Panc1 (cell line): ENCODE data around the gene HOXA13. TPM values are rescaled to one million over a fixed set of nuclear protein-coding genes. Genes with fewer than 3 reads are reported as not detected.

Experiments
- ATAC-seq: fragments of 200-7000 bp; cut with Tn5 transposase; 2 replicates; pipeline ENCODE4 v1.9.1; 2020; ENCODE audit warnings: mild to moderate bottlenecking, moderate library complexity
- BruUV-seq: library from RNA; stranded (reverse); fragments of 400-500 nt; replicated peaks from 2 replicates; lab custom pipeline; 2021; lab: Mats Ljungman, UMichigan
- CTCF ChIA-PET: fragments of 300-600 bp; sonication (Branson Sonifier 250); formaldehyde crosslinking; loops from one replicate; lab custom pipeline; 2022; ENCODE audit warnings: antibody characterized with exemption; lab: Charles Lee
- POLR2A ChIA-PET: fragments of 300-600 bp; sonication (Branson Sonifier 250); formaldehyde crosslinking; loops from one replicate; lab custom pipeline; 2022; ENCODE audit warnings: antibody characterized with exemption; lab: Charles Lee
- DNase-seq: peaks from one replicate; pipeline ENCODE4 v3.0.0-alpha.2; 2010; ENCODE audit warnings: low read depth, low spot score
- H3K27ac ChIP-seq: 2 replicates; pipeline ENCODE4 v1.5.1; 2011; ENCODE audit warnings: mild to moderate bottlenecking, low read length, inconsistent platforms
- H3K27me3 ChIP-seq: fragments of 200-500 bp; sonication (Bioruptor generic); 2 replicates; pipeline ENCODE4 v1.6.0; 2014; ENCODE audit warnings: low read length, inconsistent platforms; ENCODE audit not compliant: control insufficient read depth, insufficient read depth
- H3K36me3 ChIP-seq: fragments of 200-500 bp; sonication (Bioruptor generic); 2 replicates; pipeline ENCODE4 v1.5.1; 2014; ENCODE audit warnings: inconsistent platforms, mild to moderate bottlenecking, low read length, moderate library complexity; ENCODE audit not compliant: control insufficient read depth, insufficient read depth
- H3K4me1 ChIP-seq: 2 replicates; pipeline ENCODE4 v1.5.1; 2011; ENCODE audit warnings: inconsistent platforms, mild to moderate bottlenecking, low read length, moderate library complexity; ENCODE audit not compliant: control insufficient read depth, insufficient read depth
- H3K4me3 ChIP-seq, 2 experiments: 2 replicates each; pipeline ENCODE4 v1.5.1; 2011 to 2012; ENCODE audit warnings: low read depth in 2 of 2, low read length in 2 of 2, mild to moderate bottlenecking in 2 of 2, inconsistent platforms in 1 of 2, moderate library complexity in 1 of 2
- H3K9me3 ChIP-seq: fragments of 200-500 bp; sonication (Bioruptor generic); 2 replicates; pipeline ENCODE4 v1.5.1; 2014; ENCODE audit warnings: low read depth, mild to moderate bottlenecking, inconsistent platforms, low read length, moderate library complexity; ENCODE audit not compliant: control insufficient read depth, insufficient read depth
- CTCF ChIP-seq: fragments of 450-650 bp; IDR thresholded peaks from 2 replicates; pipeline ENCODE4 v1.5.1; 2017; ENCODE audit warnings: mild to moderate bottlenecking
- POLR2AphosphoS5 ChIP-seq: IDR thresholded peaks from 2 replicates; pipeline ENCODE4 v1.6.1; 2012; ENCODE audit warnings: mild to moderate bottlenecking, low read depth, low read length, moderate library complexity
- REST ChIP-seq, 2 experiments: IDR thresholded peaks; 2 replicates each; pipeline ENCODE4 v1.6.1; 2011 to 2012; ENCODE audit warnings: low read depth in 2 of 2, control low read depth in 1 of 2, low read length in 1 of 2, mild to moderate bottlenecking in 1 of 2, moderate library complexity in 1 of 2; ENCODE audit not compliant: insufficient read depth in 1 of 2
- SIN3A ChIP-seq: IDR thresholded peaks from 2 replicates; pipeline ENCODE4 v1.6.1; 2012; ENCODE audit warnings: low read depth, mild to moderate bottlenecking, low read length, moderate library complexity, borderline replicate concordance; ENCODE audit not compliant: insufficient read depth
- TCF7L2 ChIP-seq: IDR thresholded peaks from 2 replicates; pipeline ENCODE4 v1.6.1; 2011; ENCODE audit warnings: mild to moderate bottlenecking, low read depth, low read length, inconsistent platforms
- in situ Hi-C: cut with HindIII; loops from 2 replicates; pipeline ENCODE4 v1.10.0; 2016; ENCODE audit warnings: low sequenced_read_pairs, low pct_unique_long_range_greater_than_20kb
- intact Hi-C: fragments of 100-400 bp; cut with micrococcal nuclease; formaldehyde crosslinking; loops from one replicate; pipeline ENCODE4 v1.10.0; 2022; ENCODE audit not compliant: unreplicated experiment
- total RNA-seq: library from RNA; stranded (reverse); gene quantifications from one replicate; pipeline ENCODE4 v1.2.1, GENCODE V29; 2021; ENCODE audit not compliant: unreplicated experiment

Gene HOXA13
- total RNA-seq, 1 experiment from 2014 or later: 1.2 TPM

GRCh38 chr7:27166531-27167505, 33.1 kb downstream of the HOXA13 start:
- ATAC-seq (no peak), DNase-seq (no peak)
- H3K9me3 ChIP-seq: no peaks in the 10 kb centered on the region
- no peaks in the 10 kb centered on the region; the same call in 1 of the 2 replicates for H3K36me3 ChIP-seq
- BruUV-seq: no TSS peak
- H3K27ac ChIP-seq: no peak overlapping the region
- TF ChIP-seq POLR2AphosphoS5 (no peak), CTCF (no peak), TCF7L2 (no peak), SIN3A (no peak), REST (IDR thresholded peaks at IDR 0.05; ENCODE audit: insufficient read depth in 1 of 2, low read depth in 2 of 2, low read length in 1 of 2) (no peak)
- in situ Hi-C loops (no loop called here), intact Hi-C loops (no loop called here)
- POLR2A ChIA-PET: no interaction called here
- CTCF ChIA-PET: interaction anchor here (0.7 kb wide), 1 partner anchor 339 kb away, joined by 7 read pairs; no protein-coding TSS in a partner anchor
- no peaks in the 10 kb centered on the region for H3K27me3 ChIP-seq
- peaks cover 5% of the 10 kb centered on the region; the same call in 1 of the 2 replicates for H3K4me1 ChIP-seq
- H3K4me3 ChIP-seq: no peak overlapping the region

GRCh38 chr7:27165996-27166530, 33.8 kb downstream of the HOXA13 start:
- POLR2A ChIA-PET: no interaction called here
- Histone ChIP-seq H3K27ac (no peak overlapping the region), H3K9me3 (no peaks in the 10 kb centered on the region), H3K27me3 (no peaks in the 10 kb centered on the region), H3K4me1 (peaks cover 5% of the 10 kb centered on the region; the same call in 1 of the 2 replicates), H3K4me3 (no peak overlapping the region), H3K36me3 (no peaks in the 10 kb centered on the region; the same call in 1 of the 2 replicates)
- in situ Hi-C loops (no loop called here), intact Hi-C loops (no loop called here)
- ATAC-seq (no peak), DNase-seq (no peak)
- BruUV-seq: no TSS peak
- TF ChIP-seq REST (IDR thresholded peaks at IDR 0.05; ENCODE audit: insufficient read depth in 1 of 2, low read depth in 2 of 2, low read length in 1 of 2) (no peak), POLR2AphosphoS5 (no peak), TCF7L2 (no peak), SIN3A (no peak), CTCF (no peak)
- CTCF ChIA-PET: interaction anchor here (0.7 kb wide), 1 partner anchor 338 kb away, joined by 7 read pairs; no protein-coding TSS in a partner anchor
